ENCODE measurements around the gene DPPA5. TPM values are rescaled to one million over a fixed set of nuclear protein-coding genes. Genes with fewer than 3 reads are reported as not detected.

DPPA5 gene
- total RNA-seq, 1 donor from 2014 or later, result not detected

- no peak for TF ChIP-seq CTCF (IDR thresholded peaks at IDR 0.05)
These were observed 23.1 kb upstream of the DPPA5 start for GRCh38 chr6:73377225-73377624.

GRCh38 chr6:73375216-73375615, 21.1 kb upstream of the DPPA5 start:
- TF ChIP-seq CTCF (IDR thresholded peaks at IDR 0.05), result no peak
- H3K9me3 ChIP-seq, result peaks cover 3 to 9% of the 10 kb centered on the region in 2 donors
- H3K4me1 ChIP-seq, result no peaks in the 10 kb centered on the region
- intact Hi-C loops (cut with DNase I), result no loop called here
- no peak for DNase-seq (ENCODE audit: low spot score in 2 of 2)
- no peak overlapping the region for H3K4me3 ChIP-seq
- no peaks in the 10 kb centered on the region for H3K36me3 ChIP-seq
- no peak overlapping the region for H3K27ac ChIP-seq
- H3K27me3 ChIP-seq, result no peaks in the 10 kb centered on the region

More at GRCh38 chr6:73377225-73377624, 23.1 kb upstream of the DPPA5 start:
- Histone ChIP-seq H3K4me3 (no peak overlapping the region), H3K27ac (no peak overlapping the region), H3K27me3 (no peaks in the 10 kb centered on the region), H3K9me3 (peaks cover 3 to 4% of the 10 kb centered on the region in 2 donors), H3K36me3 (no peaks in the 10 kb centered on the region), H3K4me1 (no peaks in the 10 kb centered on the region)
- intact Hi-C loops (cut with DNase I), result no loop called here
- DNase-seq (ENCODE audit: low spot score in 2 of 2), result no peak

- Histone ChIP-seq H3K36me3 (no peaks in the 10 kb centered on the region), H3K4me3 (no peak overlapping the region), H3K27ac (no peak overlapping the region), H3K27me3 (no peaks in the 10 kb centered on the region), H3K9me3 (peaks cover 3 to 9% of the 10 kb centered on the region in 2 donors), H3K4me1 (no peaks in the 10 kb centered on the region)
- intact Hi-C loops (cut with DNase I), result no loop called here
- DNase-seq (ENCODE audit: low spot score in 2 of 2), result no peak
- TF ChIP-seq CTCF (IDR thresholded peaks at IDR 0.05), result no peak
These were observed 18.4 kb upstream of the DPPA5 start for GRCh38 chr6:73372516-73372915.

GRCh38 chr6:73371984-73372383, 17.9 kb upstream of the DPPA5 start:
- no peak for TF ChIP-seq CTCF (IDR thresholded peaks at IDR 0.05)
- no peaks in the 10 kb centered on the region for H3K36me3 ChIP-seq
- intact Hi-C loops (cut with DNase I), result no loop called here
- no peaks in the 10 kb centered on the region for H3K27me3 ChIP-seq
- no peak overlapping the region for H3K27ac ChIP-seq
- H3K4me3 ChIP-seq, result no peak overlapping the region
- no peaks in the 10 kb centered on the region for H3K4me1 ChIP-seq
- no peak for DNase-seq (ENCODE audit: low spot score in 2 of 2)
- peaks cover 3 to 9% of the 10 kb centered on the region in 2 donors for H3K9me3 ChIP-seq

GRCh38 chr6:73369563-73369962, 15.5 kb upstream of the DPPA5 start, which contains the start of gene OOEP:
TSS of gene OOEP (minus strand) at chr6:73369897. CDS start at chr6:73369792, 105 bp downstream.
- Histone ChIP-seq H3K27me3 (no peaks in the 10 kb centered on the region), H3K36me3 (no peaks in the 10 kb centered on the region), H3K27ac (no peak within 1 kb of the TSS), H3K4me3 (no peak within 1 kb of the TSS), H3K4me1 (no peaks in the 10 kb centered on the region), H3K9me3 (peaks cover 3 to 9% of the 10 kb centered on the region in 2 donors)
- intact Hi-C loops (cut with DNase I), result no loop called here
- DNase-seq (ENCODE audit: low spot score in 2 of 2), result no peak
- no peak for TF ChIP-seq CTCF (IDR thresholded peaks at IDR 0.05)

- H3K4me3 ChIP-seq, result no peak overlapping the region
- peaks cover 3 to 9% of the 10 kb centered on the region in 2 donors for H3K9me3 ChIP-seq
- no peak overlapping the region for H3K27ac ChIP-seq
- H3K36me3 ChIP-seq, result no peaks in the 10 kb centered on the region
- intact Hi-C loops (cut with DNase I), result no loop called here
- no peaks in the 10 kb centered on the region for H3K27me3 ChIP-seq
- TF ChIP-seq CTCF (IDR thresholded peaks at IDR 0.05), result no peak
- no peaks in the 10 kb centered on the region for H3K4me1 ChIP-seq
- no peak for DNase-seq (ENCODE audit: low spot score in 2 of 2)
These were observed 15.1 kb upstream of the DPPA5 start for GRCh38 chr6:73369157-73369556.
